ENCODE data around the gene IRAK2.
"Not testable (repeated sequence)": the region's sequence is repeated elsewhere in the genome, so short reads cannot be mapped to it uniquely, and the experiment has no call there.

DNA sequence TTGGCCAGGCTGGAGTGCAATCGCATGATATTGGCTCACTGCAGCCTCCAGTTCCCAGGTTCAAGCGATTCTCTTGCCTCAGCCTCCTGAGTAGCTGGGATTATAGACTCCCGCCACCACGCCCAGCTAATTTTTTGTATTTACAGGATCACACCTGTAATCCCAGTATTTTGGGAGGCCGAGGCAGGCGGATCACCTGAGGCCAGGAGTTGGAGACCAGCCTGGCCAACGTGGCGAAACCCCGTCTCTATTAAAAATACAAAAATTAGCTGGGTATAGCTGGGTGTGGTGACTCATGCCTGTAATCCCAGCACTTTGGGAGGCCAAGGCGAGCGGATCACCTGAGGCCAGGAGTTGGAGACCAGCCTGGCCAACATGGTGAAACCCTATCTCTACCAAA is 107.8 kb downstream of the IRAK2 start:
- not testable (repeated sequence) for TF ChIP-seq CTCF (IDR thresholded peaks at IDR 0.05; ENCODE audit: low read length); EZH2 (IDR thresholded peaks at IDR 0.05; ENCODE audit: borderline replicate concordance, low read length)

Measured in OCI-LY1 (cell line).